ENCODE measurements around the gene BIRC6. TPM values are rescaled to one million over a fixed set of nuclear protein-coding genes. Genes with fewer than 3 reads are reported as not detected.

The BIRC6 gene
- total RNA-seq, 1 donor, result 211 TPM

DNA sequence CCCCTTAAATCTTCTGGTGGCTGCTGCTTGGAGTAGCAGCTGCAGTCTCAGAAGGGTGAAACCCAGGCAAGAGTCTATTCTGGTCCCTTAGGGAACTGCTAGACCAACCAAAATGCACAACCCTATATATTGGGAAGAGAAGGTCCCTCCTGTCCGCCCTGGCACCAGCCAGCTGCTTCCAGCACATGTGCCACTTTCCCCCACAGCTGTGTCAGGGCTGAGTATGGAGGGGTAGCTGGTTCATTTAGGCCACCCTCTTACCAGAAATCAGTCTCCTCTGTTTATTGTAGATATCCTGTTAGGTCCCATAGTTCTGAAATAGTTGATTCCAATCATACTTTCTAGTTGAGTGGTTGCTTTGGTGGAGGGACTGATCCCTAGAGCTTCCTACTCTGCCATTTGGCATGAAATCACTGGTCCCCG is 68.9 kb downstream of the BIRC6 start:
- peak; percentile 48 for DNase-seq (ENCODE audit: low read depth)
- no peak overlapping the region for H3K4me3 ChIP-seq (ENCODE audit: low read depth, low read length)
- TF ChIP-seq, protein P1, sequence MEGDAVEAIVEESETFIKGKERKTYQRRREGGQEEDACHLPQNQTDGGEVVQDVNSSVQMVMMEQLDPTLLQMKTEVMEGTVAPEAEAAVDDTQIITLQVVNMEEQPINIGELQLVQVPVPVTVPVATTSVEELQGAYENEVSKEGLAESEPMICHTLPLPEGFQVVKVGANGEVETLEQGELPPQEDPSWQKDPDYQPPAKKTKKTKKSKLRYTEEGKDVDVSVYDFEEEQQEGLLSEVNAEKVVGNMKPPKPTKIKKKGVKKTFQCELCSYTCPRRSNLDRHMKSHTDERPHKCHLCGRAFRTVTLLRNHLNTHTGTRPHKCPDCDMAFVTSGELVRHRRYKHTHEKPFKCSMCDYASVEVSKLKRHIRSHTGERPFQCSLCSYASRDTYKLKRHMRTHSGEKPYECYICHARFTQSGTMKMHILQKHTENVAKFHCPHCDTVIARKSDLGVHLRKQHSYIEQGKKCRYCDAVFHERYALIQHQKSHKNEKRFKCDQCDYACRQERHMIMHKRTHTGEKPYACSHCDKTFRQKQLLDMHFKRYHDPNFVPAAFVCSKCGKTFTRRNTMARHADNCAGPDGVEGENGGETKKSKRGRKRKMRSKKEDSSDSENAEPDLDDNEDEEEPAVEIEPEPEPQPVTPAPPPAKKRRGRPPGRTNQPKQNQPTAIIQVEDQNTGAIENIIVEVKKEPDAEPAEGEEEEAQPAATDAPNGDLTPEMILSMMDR (IDR thresholded peaks at IDR 0.05; ENCODE audit: insufficient read depth, low read depth, low read length), result no peak

DNA sequence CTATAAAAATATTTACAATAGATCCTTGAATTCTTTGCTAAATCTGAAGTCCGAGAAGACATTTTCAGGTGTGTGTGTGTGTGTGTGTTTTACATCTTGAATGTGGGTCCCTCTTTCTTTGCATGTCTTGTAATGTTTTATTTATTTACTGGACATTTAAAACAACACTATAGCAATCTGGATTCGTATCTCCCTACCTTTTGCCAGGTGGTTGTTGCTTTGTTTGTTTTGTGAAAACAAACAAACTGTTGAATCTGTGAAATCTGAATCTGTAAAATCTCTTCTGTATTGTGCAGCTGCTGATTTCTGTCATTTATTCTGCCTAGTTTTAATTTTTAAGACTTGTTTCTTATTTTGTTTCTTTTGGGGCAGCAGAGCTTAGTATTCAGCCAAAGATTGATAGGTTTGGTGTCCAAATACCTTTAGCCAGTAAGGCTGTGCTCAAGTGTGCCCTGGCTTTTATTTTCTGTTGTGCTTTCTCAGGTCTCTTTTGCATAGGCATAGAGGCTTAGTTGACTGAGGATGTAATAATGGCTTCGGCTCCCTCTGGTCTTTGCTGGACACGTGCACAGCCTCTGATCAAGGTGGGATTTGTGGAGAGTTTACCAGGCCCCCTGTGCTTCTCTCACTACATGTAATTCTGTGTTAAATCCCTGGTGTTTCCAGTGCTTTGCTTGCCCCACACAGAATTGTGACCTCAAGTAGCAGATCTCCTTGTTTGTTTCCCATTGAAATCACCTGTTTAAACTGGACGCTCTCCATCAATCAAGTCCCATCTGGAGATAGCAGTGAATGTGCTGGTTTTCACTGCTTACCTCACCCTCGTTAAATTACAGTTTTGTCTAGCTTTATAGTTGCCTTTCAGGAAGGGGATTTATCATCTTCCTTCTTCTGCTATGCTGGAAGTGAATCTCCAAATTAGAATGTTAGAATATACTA is 71.1 kb downstream of the BIRC6 start:
- TF ChIP-seq, protein P1 (IDR thresholded peaks at IDR 0.05; ENCODE audit: insufficient read depth, low read depth, low read length), result no peak
- H3K4me3 ChIP-seq (ENCODE audit: low read depth, low read length), result no peak overlapping the region
- DNase-seq (ENCODE audit: low read depth), result peak; percentile 45

DNA sequence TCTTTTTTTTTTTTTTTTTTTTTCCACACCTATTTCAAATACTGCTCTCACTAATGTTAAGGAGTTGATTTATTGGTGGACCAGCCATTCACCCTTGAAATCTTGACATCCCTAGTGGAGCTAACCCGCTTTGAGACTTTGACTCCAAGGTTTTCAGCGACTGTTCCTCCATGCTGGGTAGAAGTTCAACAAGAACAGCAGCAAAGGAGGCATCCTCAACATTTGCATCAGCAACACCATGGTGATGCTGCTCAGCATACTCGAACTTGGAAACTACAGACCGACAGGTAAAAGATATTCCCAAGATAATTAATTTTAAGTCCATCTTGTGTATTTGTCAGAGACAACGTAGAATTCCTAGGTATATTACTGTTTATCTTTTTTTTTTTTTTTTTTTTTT is 74.0 kb downstream of the BIRC6 start:
- DNase-seq (ENCODE audit: low read depth), result no peak
- H3K4me3 ChIP-seq (ENCODE audit: low read depth, low read length), result no peak overlapping the region
- TF ChIP-seq, protein P1 (IDR thresholded peaks at IDR 0.05; ENCODE audit: insufficient read depth, low read depth, low read length), result no peak

DNA sequence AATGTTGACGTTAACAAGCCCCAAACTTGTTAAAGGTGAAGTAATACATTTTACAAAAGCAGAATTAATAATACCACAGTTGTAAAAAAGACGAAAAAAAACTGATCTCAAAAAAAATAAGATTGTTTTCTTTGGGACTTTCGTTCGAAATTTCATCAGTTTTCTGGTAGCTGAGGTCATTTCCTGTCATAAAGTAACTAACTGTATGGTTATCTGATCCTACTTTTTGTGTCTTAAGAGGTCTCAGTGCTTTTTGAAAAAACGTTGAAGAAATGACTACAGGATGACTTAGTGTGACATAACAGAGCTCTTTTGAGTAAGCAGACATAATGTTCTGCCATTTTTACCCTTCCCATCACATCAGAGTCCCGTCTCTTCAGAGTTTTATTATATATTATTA is 79.3 kb downstream of the BIRC6 start:
- TF ChIP-seq, protein P1 (IDR thresholded peaks at IDR 0.05; ENCODE audit: insufficient read depth, low read depth, low read length), result no peak
- H3K4me3 ChIP-seq (ENCODE audit: low read depth, low read length), result no peak overlapping the region
- peak; percentile 42 for DNase-seq (ENCODE audit: low read depth)

DNA sequence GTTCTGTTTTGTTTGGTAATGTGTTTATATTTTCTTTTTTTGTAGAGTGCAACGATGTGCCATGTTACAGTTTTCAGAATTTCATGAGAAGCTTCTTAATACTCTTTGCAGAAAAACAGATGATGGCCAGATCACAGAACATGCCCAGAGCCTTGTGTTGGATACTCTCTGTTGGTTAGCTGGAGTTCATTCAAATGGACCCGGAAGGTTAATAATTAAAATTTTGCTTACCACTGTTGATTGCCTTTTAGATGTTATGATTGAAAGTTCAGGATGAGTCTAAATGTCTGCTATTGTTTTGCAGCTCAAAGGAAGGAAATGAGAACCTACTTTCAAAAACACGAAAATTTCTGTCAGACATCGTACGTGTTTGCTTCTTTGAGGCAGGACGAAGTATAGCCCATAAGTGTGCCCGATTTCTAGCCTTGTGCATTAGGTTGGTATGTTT is 85.2 kb downstream of the BIRC6 start:
- TF ChIP-seq, protein P1 (IDR thresholded peaks at IDR 0.05; ENCODE audit: insufficient read depth, low read depth, low read length), result no peak
- H3K4me3 ChIP-seq (ENCODE audit: low read depth, low read length), result no peak overlapping the region

DNA sequence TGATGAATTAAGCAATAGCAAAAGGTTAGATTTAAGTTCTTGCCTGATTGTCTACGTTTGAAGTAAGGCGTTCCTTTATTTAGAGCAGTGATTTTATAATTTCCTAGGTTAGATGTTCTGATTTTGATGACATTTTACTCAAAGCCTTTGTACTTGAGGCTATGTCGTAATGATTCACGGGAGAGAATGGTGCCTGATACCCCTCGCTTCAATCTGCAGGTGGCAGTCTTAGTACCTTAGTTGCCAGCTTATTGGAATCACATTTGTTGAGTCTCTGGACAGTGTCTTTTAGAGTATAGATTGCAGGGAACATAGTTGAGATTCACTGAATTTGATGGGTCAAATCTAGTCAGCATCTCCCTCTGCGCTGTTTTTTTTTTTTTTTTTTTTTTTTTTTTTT is 89.5 kb downstream of the BIRC6 start:
- no peak overlapping the region for H3K4me3 ChIP-seq (ENCODE audit: low read depth, low read length)
- DNase-seq (ENCODE audit: low read depth), result no peak
- TF ChIP-seq, protein P1 (IDR thresholded peaks at IDR 0.05; ENCODE audit: insufficient read depth, low read depth, low read length), result no peak

More for the DNA sequence above, 85.2 kb downstream of the BIRC6 start:
- DNase-seq (ENCODE audit: low read depth), result no peak
